PC-9 (cell line): Measurements from ENCODE around the gene ALDH3A1. TPM values are rescaled to one million over a fixed set of nuclear protein-coding genes. Genes with fewer than 3 reads are reported as not detected.

Source experiments
- BruUV-seq: library from RNA; stranded (reverse); fragments of 400-500 nt; replicated peaks from 2 replicates; lab custom pipeline; 2021; lab: Mats Ljungman, UMichigan
- CTCF ChIA-PET: fragments of 300-600 bp; sonication (Branson Sonifier 250); formaldehyde crosslinking; loops from one replicate; lab custom pipeline; 2022; ENCODE audit warnings: antibody characterized with exemption; lab: Charles Lee
- POLR2A ChIA-PET: fragments of 300-600 bp; sonication (Branson Sonifier 250); formaldehyde crosslinking; loops from one replicate; lab custom pipeline; 2022; ENCODE audit warnings: antibody characterized with exemption; ENCODE audit not compliant: unreplicated experiment; lab: Charles Lee
- DNase-seq, 2 experiments: peaks; one replicate each; pipeline versions ENCODE4 v3.0.0 to v3.0.0-alpha.2; 2015 to 2022; ENCODE audit warnings: mixed read lengths in 1 of 2
- H2AFZ ChIP-seq: fragments of 200-600 bp; sonication (generic); 2 replicates; pipeline ENCODE4 v1.8.1; 2017; ENCODE audit warnings: antibody characterized with exemption
- H3F3A ChIP-seq: fragments of 200-600 bp; sonication (generic); 2 replicates; pipeline ENCODE4 v1.8.1; 2017; ENCODE audit warnings: antibody characterized with exemption, mild to moderate bottlenecking, low read depth; ENCODE audit not compliant: insufficient read depth
- H3K27ac ChIP-seq: fragments of 200-600 bp; sonication (generic); 2 replicates; pipeline ENCODE4 v1.6.1; 2016; ENCODE audit warnings: mixed run types
- H3K27me3 ChIP-seq: fragments of 200-600 bp; sonication (generic); 2 replicates; pipeline ENCODE4 v1.6.1; 2016; ENCODE audit warnings: low read depth, mixed run types; ENCODE audit not compliant: insufficient read depth
- H3K36me3 ChIP-seq: fragments of 200-600 bp; sonication (generic); 2 replicates; pipeline ENCODE4 v1.6.1; 2016; ENCODE audit warnings: low read depth, mixed run types
- H3K4me1 ChIP-seq: fragments of 200-600 bp; sonication (generic); replicated peaks from 2 replicates; pipeline ENCODE4 v1.6.1; 2016; ENCODE audit warnings: mixed run types; ENCODE audit not compliant: insufficient read depth
- H3K4me2 ChIP-seq: fragments of 200-600 bp; sonication (generic); 2 replicates; pipeline ENCODE4 v1.6.1; 2017; ENCODE audit warnings: mixed run types
- H3K4me3 ChIP-seq: fragments of 200-600 bp; sonication (generic); 2 replicates; pipeline ENCODE4 v1.6.1; 2016; ENCODE audit warnings: mixed run types
- H3K79me2 ChIP-seq: fragments of 200-600 bp; sonication (generic); 2 replicates; pipeline ENCODE4 v1.6.1; 2017; ENCODE audit warnings: low read depth, mixed run types
- H3K9me2 ChIP-seq: fragments of 200-600 bp; sonication (generic); 2 replicates; pipeline ENCODE4 v1.8.1; 2017; ENCODE audit warnings: mild to moderate bottlenecking; ENCODE audit not compliant: insufficient read depth
- H3K9me3 ChIP-seq: fragments of 200-600 bp; sonication (generic); 2 replicates; pipeline ENCODE4 v1.8.1; 2016; ENCODE audit warnings: low read depth; ENCODE audit not compliant: insufficient read depth
- H4K20me1 ChIP-seq: fragments of 200-600 bp; sonication (generic); 2 replicates; pipeline ENCODE4 v1.8.1; 2017; ENCODE audit not compliant: insufficient read depth
- EZH2 ChIP-seq: fragments of 200-600 bp; sonication (generic); IDR thresholded peaks from 2 replicates; pipeline ENCODE4 v1.8.0; 2017; ENCODE audit warnings: antibody characterized with exemption, low read depth
- intact Hi-C: fragments of 100-400 bp; cut with micrococcal nuclease; formaldehyde crosslinking; loops from one replicate; pipeline ENCODE4 v1.10.0; 2022; ENCODE audit not compliant: unreplicated experiment
- total RNA-seq: library from RNA; stranded (reverse); gene quantifications from 2 replicates; pipeline ENCODE4 v1.2.3, GENCODE V29; 2021
- TF ChIP-seq, protein P1 (sequence below): fragments of 200-600 bp; sonication (generic); conservative IDR thresholded peaks from 2 replicates; pipeline ENCODE4 v1.6.1; 2017; ENCODE audit warnings: mixed run types, antibody characterized with exemption, mild to moderate bottlenecking, moderate library complexity

The ALDH3A1 gene
- total RNA-seq, 1 experiment from 2014 or later, result 1,620 TPM

DNA sequence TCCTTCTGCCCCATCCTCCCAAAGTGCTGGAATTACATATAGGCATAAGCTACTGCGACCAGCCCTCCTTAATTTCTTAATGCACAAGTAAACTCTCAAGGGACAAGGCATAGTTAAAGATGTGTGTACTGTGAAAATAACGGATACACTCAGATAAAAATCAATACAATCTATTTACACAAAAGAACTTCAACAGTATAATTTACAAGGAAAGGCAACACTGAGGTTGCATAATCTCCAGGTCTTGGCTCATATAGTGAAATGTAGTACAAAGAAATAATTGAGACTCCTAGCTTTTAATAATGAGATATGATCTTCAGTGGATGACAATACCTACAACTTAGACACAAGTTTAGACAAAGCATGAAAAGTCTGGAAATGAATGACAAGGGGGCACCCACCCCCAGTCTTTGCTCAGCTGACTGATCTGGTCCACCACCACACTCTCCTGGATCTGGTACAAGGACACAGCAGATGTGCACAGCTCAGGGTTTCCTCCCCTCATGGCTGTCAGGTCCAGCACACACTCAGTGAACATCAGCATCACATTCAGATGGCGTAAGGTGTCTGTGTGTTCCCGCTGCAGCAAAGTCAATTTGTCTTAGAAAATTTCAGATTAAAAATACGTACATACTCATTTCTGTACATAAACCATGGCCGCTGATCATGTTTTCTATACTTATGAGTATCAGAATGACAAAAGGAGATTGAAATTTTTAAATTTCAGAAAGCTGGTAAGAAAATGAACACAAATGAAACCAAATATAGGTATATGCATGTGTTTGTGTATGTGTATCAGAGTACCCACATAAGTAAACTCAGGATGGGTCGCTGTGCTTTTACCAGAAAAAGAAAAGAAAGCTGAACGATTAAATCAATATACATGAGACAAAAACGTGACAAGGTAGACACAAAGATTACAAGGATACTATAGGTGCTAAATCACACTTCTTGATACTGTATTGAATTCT is 33.7 kb upstream of the ALDH3A1 start:
- Histone ChIP-seq H3K36me3 (no peaks in the 10 kb centered on the region), H3K4me3 (no peak overlapping the region), H3K4me2 (no peak overlapping the region), H3F3A (no peaks in the 10 kb centered on the region; the same call in 1 of the 2 replicates), H3K4me1 (no peaks in the 10 kb centered on the region), H3K9me3 (no peaks in the 10 kb centered on the region), H2AFZ (no peak overlapping the region), H3K9me2 (no peaks in the 10 kb centered on the region), H3K79me2 (no peaks in the 10 kb centered on the region), H4K20me1 (no peaks in the 10 kb centered on the region), H3K27me3 (no peaks in the 10 kb centered on the region), H3K27ac (no peak overlapping the region)
- peak in 1 of 2 experiments; percentile 46 for DNase-seq
- intact Hi-C loops, result no loop called here
- ChIA-PET POLR2A (no interaction called here), CTCF (interaction anchor here (0.6 kb wide), 2 partner anchors 293 to 497 kb away, joined by 3 to 6 read pairs; no protein-coding TSS in a partner anchor)
- no TSS peak for BruUV-seq
- TF ChIP-seq EZH2, result no peak
- TF ChIP-seq, protein P1, sequence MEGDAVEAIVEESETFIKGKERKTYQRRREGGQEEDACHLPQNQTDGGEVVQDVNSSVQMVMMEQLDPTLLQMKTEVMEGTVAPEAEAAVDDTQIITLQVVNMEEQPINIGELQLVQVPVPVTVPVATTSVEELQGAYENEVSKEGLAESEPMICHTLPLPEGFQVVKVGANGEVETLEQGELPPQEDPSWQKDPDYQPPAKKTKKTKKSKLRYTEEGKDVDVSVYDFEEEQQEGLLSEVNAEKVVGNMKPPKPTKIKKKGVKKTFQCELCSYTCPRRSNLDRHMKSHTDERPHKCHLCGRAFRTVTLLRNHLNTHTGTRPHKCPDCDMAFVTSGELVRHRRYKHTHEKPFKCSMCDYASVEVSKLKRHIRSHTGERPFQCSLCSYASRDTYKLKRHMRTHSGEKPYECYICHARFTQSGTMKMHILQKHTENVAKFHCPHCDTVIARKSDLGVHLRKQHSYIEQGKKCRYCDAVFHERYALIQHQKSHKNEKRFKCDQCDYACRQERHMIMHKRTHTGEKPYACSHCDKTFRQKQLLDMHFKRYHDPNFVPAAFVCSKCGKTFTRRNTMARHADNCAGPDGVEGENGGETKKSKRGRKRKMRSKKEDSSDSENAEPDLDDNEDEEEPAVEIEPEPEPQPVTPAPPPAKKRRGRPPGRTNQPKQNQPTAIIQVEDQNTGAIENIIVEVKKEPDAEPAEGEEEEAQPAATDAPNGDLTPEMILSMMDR, result no peak

- H3K36me3 ChIP-seq, result no peaks in the 10 kb centered on the region
- TF ChIP-seq, protein P1, result no peak
- no peak for TF ChIP-seq EZH2
- no TSS peak for BruUV-seq
Measured at GRCh38 chr17:19780846-19781245, 32.7 kb upstream of the ALDH3A1 start.

DNA sequence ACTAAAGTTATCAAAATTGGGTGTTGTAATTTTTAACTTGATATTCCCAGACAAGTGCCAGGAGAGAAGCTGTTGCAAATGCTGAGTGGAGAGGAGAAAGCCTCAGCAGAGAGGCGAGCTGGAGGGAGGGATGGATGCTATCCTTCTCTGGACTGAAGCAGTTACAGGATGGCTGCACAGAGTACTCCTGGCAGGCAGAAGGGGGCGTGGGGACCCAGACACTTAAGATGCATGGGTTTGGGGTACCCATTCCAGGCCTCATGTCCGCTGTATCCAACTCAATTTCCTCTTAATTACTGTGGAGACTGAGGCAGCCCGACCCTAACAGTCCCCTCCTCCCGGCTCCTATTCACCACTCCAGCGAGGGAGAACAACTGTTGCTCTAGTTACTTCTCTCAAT is 25.4 kb upstream of the ALDH3A1 start:
- Histone ChIP-seq H3K36me3 (no peaks in the 10 kb centered on the region), H3K27me3 (no peaks in the 10 kb centered on the region), H4K20me1 (no peaks in the 10 kb centered on the region), H3K79me2 (no peaks in the 10 kb centered on the region), H3K27ac (no peak overlapping the region), H3K9me2 (no peaks in the 10 kb centered on the region), H3K9me3 (no peaks in the 10 kb centered on the region), H3K4me3 (no peak overlapping the region), H3F3A (no peaks in the 10 kb centered on the region; the same call in 1 of the 2 replicates), H2AFZ (no peak overlapping the region), H3K4me1 (peaks cover 9% of the 10 kb centered on the region), H3K4me2 (no peak overlapping the region)
- TF ChIP-seq, protein P1, result no peak
- no peak for TF ChIP-seq EZH2
- POLR2A ChIA-PET, result no interaction called here
- CTCF ChIA-PET, result interaction anchor here (0.7 kb wide), 1 partner anchor 289 kb away, joined by 3 read pairs; no protein-coding TSS in a partner anchor
- BruUV-seq, result no TSS peak
- no peak for DNase-seq
- intact Hi-C loops, result no loop called here

More at GRCh38 chr17:19780846-19781245, 32.7 kb upstream of the ALDH3A1 start:
- Histone ChIP-seq H2AFZ (no peak overlapping the region), H3K27ac (no peak overlapping the region), H3F3A (no peaks in the 10 kb centered on the region; the same call in 1 of the 2 replicates), H3K4me2 (no peak overlapping the region), H3K4me3 (no peak overlapping the region), H3K4me1 (no peaks in the 10 kb centered on the region), H3K27me3 (no peaks in the 10 kb centered on the region), H4K20me1 (no peaks in the 10 kb centered on the region), H3K79me2 (no peaks in the 10 kb centered on the region), H3K9me2 (no peaks in the 10 kb centered on the region), H3K9me3 (no peaks in the 10 kb centered on the region)
- intact Hi-C loops, result no loop called here
- DNase-seq, result no peak
- CTCF ChIA-PET, result no interaction called here
- POLR2A ChIA-PET, result interaction anchor here (0.6 kb wide), 1 partner anchor 177 kb away, joined by 3 read pairs; no protein-coding TSS in a partner anchor
